IPS-15b (cell line): Measurements from ENCODE around the gene INSC.

Experiments used
- H3K27me3 ChIP-seq: one replicate; pipeline ENCODE4 v1.6.1; 2013; ENCODE audit warnings: low read length; ENCODE audit not compliant: control insufficient read depth, insufficient read depth
- H3K36me3 ChIP-seq: one replicate; pipeline ENCODE4 v1.6.1; 2013; ENCODE audit warnings: low read length; ENCODE audit not compliant: control insufficient read depth, insufficient read depth
- H3K4me1 ChIP-seq: one replicate; pipeline ENCODE4 v1.6.1; 2013; ENCODE audit warnings: mild to moderate bottlenecking, low read length; ENCODE audit not compliant: control insufficient read depth, insufficient read depth
- H3K4me3 ChIP-seq: one replicate; pipeline ENCODE4 v1.5.1; 2013; ENCODE audit warnings: low read depth, low read length
- H3K9ac ChIP-seq: one replicate; pipeline ENCODE4 v1.6.1; 2013; ENCODE audit warnings: low read depth, mild to moderate bottlenecking, low read length
- H3K9me3 ChIP-seq: one replicate; pipeline ENCODE4 v1.6.1; 2013; ENCODE audit warnings: mild to moderate bottlenecking, low read length; ENCODE audit not compliant: control insufficient read depth, insufficient read depth

The INSC gene

GRCh38 chr11:15113381-15113780 lies 1.3 kb upstream of the INSC start:
- Histone ChIP-seq H3K9ac (no peak overlapping the region), H3K27me3 (peaks cover 31% of the 10 kb centered on the region), H3K4me3 (no peak overlapping the region), H3K9me3 (no peaks in the 10 kb centered on the region), H3K4me1 (peaks cover 2% of the 10 kb centered on the region), H3K36me3 (no peaks in the 10 kb centered on the region)

- Histone ChIP-seq H3K4me3 (no peak overlapping the region), H3K27me3 (peaks cover 31% of the 10 kb centered on the region), H3K9me3 (no peaks in the 10 kb centered on the region), H3K36me3 (no peaks in the 10 kb centered on the region), H3K4me1 (peaks cover 2% of the 10 kb centered on the region), H3K9ac (no peak overlapping the region)
Observed at GRCh38 chr11:15115686-15116085, 963 bp downstream of the INSC start.

- peaks cover 30% of the 10 kb centered on the region for H3K27me3 ChIP-seq
- H3K4me1 ChIP-seq: peaks cover 2% of the 10 kb centered on the region
- H3K9me3 ChIP-seq: no peaks in the 10 kb centered on the region
- no peak overlapping the region for H3K4me3 ChIP-seq
- no peak overlapping the region for H3K9ac ChIP-seq
- no peaks in the 10 kb centered on the region for H3K36me3 ChIP-seq
Observed at GRCh38 chr11:15117751-15118150, 3.0 kb downstream of the INSC start.

DNA sequence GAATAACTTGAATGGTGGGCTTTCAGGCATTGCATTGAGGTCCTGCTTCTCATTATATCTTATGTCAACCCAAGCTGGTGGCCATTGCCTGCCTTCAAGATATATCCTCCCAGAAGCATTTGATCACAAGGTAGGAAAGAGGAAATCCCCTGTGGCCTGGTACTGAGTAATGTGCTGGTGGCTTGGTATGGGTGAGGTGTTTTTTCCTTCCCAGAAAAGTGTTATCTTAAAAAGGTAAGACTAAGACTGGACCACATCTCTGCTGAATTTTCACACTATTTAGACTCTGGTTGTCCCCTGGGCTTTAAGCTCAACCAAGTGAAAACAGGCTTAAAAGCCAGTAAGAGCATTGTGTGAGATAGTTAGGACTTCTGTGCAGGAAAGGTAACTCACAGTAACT lies 3.7 kb downstream of the INSC start:
- peaks cover 2% of the 10 kb centered on the region for H3K4me1 ChIP-seq
- no peak overlapping the region for H3K4me3 ChIP-seq
- peaks cover 25% of the 10 kb centered on the region for H3K27me3 ChIP-seq
- H3K9me3 ChIP-seq: no peaks in the 10 kb centered on the region
- peaks cover 2% of the 10 kb centered on the region for H3K36me3 ChIP-seq
- H3K9ac ChIP-seq: no peak overlapping the region

GRCh38 chr11:15119352-15119751 lies 4.6 kb downstream of the INSC start:
- no peaks in the 10 kb centered on the region for H3K9me3 ChIP-seq
- no peaks in the 10 kb centered on the region for H3K4me1 ChIP-seq
- no peak overlapping the region for H3K4me3 ChIP-seq
- H3K9ac ChIP-seq: no peak overlapping the region
- H3K27me3 ChIP-seq: peaks cover 18% of the 10 kb centered on the region
- H3K36me3 ChIP-seq: peaks cover 2% of the 10 kb centered on the region

GRCh38 chr11:15119826-15120225 lies 5.1 kb downstream of the INSC start:
- no peak overlapping the region for H3K4me3 ChIP-seq
- H3K27me3 ChIP-seq: peaks cover 15% of the 10 kb centered on the region
- no peaks in the 10 kb centered on the region for H3K4me1 ChIP-seq

DNA sequence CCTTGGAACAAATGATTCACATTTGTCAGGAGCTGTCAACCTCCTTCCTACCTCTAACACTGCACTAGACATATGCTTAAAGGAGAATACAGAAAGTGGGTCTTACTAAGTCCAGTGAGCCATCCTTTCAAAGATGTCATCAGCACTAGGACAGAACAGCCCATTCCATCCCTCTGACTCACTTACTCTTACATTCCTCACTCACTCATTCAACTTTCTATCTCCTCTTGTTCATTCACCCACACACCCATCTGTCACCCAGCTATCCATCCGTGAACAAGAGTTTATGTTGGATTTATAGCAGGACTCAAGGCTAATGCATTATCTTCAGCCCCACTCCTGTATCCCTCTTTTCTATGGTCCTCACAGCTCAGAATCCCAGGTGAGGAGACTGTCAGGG lies 9.1 kb downstream of the INSC start:
- H3K9ac ChIP-seq: no peak overlapping the region
- H3K4me1 ChIP-seq: no peaks in the 10 kb centered on the region
- peaks cover 2% of the 10 kb centered on the region for H3K36me3 ChIP-seq
- H3K27me3 ChIP-seq: no peaks in the 10 kb centered on the region
- H3K9me3 ChIP-seq: no peaks in the 10 kb centered on the region
- no peak overlapping the region for H3K4me3 ChIP-seq

More at GRCh38 chr11:15119826-15120225, 5.1 kb downstream of the INSC start:
- H3K36me3 ChIP-seq: peaks cover 2% of the 10 kb centered on the region
- H3K9ac ChIP-seq: no peak overlapping the region
- no peaks in the 10 kb centered on the region for H3K9me3 ChIP-seq

DNA sequence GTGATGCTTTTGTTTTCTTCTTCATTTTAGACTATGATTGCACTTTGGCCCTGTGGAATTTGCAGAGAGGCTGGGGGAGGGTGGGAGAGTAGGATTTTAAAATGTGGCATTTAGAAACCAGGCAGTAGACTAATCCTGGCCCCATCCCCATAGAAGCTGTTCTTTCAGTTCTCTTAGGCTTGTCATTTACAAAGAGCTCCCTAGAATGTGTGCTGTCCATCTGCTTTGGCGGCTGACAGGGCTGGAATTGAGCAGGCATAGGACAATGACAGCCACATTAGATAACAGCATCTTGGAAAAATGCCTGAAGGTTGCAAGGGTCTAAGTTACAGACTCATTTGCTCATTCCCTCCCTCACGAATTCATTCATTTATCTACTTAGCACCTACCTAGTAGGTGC lies 9.8 kb downstream of the INSC start:
- H3K9ac ChIP-seq: no peak overlapping the region
- peaks cover 2% of the 10 kb centered on the region for H3K36me3 ChIP-seq
- H3K9me3 ChIP-seq: no peaks in the 10 kb centered on the region
- H3K4me1 ChIP-seq: no peaks in the 10 kb centered on the region
- no peak overlapping the region for H3K4me3 ChIP-seq
- H3K27me3 ChIP-seq: no peaks in the 10 kb centered on the region

DNA sequence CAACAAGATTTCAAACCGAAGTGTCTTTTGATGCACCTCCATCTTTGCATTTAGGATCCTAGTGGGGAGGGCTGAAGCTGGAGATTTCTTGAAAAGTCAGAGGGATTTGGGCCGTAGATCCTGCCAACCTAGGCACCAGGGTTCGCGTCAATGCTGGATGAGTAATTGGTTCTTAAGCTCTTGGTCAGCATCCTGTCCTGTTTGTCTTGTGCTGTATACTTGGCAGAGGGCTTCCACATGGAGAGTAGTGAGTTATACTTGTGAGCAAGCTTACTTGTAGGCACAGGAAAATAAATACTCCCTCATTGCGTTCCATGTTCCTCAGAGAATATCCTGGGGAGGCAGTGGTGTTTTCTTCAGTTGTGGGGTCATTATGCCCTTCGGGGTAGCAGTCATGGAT lies 12.6 kb downstream of the INSC start:
- H3K4me1 ChIP-seq: no peaks in the 10 kb centered on the region

DNA sequence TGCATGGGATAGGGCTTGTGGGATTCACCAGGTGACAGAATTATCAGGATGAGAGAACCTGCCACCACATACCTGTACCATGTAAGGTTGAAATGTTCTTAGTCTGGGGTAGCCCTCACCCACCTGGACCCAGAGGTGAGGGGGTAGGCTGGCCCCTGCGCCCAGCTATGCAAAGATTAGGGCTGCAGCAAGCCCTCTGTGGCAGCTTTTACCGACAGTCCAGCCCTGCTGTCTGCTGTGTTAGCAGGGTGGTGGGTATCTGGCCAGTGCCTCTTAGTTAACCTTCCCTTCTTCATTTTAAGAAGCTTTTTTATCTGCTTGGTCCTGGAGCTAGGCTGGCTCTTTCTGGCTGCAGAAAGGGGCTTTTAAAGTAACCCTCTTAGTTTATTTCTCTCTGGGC lies 13.9 kb downstream of the INSC start:
- Histone ChIP-seq H3K4me3 (no peak overlapping the region), H3K4me1 (no peaks in the 10 kb centered on the region), H3K36me3 (no peaks in the 10 kb centered on the region), H3K27me3 (no peaks in the 10 kb centered on the region), H3K9me3 (no peaks in the 10 kb centered on the region), H3K9ac (no peak overlapping the region)

More for the DNA sequence above, 12.6 kb downstream of the INSC start:
- Histone ChIP-seq H3K9me3 (no peaks in the 10 kb centered on the region), H3K27me3 (no peaks in the 10 kb centered on the region), H3K4me3 (no peak overlapping the region), H3K36me3 (peaks cover 2% of the 10 kb centered on the region), H3K9ac (no peak overlapping the region)

DNA sequence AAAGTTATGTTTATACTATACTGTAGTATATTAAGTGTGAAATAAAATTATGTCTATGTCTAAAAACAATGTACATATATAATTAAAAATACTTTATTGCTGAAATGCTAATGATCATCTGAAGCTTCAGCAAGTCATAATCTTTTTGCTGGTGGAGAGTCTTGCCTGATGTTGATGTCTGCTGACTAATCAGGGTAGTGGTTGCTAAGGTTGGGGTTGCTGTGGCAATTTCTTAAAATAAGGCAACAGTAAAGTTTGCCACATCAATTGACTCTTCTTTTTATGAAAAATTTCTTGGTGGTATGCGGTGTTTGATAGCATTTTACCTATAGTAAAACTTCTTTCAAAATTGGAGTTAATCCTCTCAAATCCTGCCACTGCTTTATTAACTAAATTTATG lies 21.4 kb downstream of the INSC start:
- Histone ChIP-seq H3K9ac (no peak overlapping the region), H3K4me3 (no peak overlapping the region), H3K4me1 (no peaks in the 10 kb centered on the region), H3K27me3 (no peaks in the 10 kb centered on the region), H3K9me3 (no peaks in the 10 kb centered on the region), H3K36me3 (no peaks in the 10 kb centered on the region)

DNA sequence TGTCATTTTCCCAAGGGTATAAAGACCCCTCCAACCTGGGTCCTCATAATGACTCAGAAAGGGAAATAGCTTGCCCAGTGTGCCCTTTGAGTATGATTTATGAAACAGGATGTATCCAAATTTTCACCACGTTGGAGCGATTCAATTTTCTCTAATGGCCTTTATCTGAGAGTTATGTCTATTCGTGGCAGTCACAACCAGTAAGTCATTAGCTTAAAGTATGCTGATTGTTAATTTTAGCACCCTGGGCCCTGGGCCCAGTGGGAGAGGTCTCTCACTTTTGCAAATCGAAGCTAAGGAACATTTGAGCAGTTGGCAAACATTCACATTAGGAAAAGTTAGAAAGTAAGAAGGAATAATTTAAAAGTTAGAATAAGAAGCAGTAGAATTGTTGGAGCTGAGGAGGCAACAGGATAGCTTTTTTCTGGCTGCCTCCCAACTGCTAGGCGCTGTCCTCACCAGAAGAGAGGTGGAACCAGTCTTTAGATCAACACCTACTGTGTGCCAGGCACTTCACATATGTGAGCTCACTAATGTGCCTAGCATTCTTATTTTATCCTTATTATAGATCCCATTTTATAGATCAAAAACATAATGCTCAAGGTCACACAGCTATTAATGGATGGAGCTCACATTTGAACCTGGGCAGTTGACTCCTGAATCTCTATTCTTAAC lies 24.5 kb downstream of the INSC start:
- no peak overlapping the region for H3K4me3 ChIP-seq

More for the DNA sequence above, 24.5 kb downstream of the INSC start:
- H3K27me3 ChIP-seq: no peaks in the 10 kb centered on the region
- no peaks in the 10 kb centered on the region for H3K4me1 ChIP-seq
- no peaks in the 10 kb centered on the region for H3K9me3 ChIP-seq
- no peak overlapping the region for H3K9ac ChIP-seq
- no peaks in the 10 kb centered on the region for H3K36me3 ChIP-seq
